ENCODE data around the gene L1CAM. TPM values are rescaled to one million over a fixed set of nuclear protein-coding genes. Genes with fewer than 3 reads are reported as not detected.

L1CAM gene
- total and polyA plus RNA-seq, 2 donors (not counting 1 experiment from before 2014, with no cell fraction given), result 9.4 to 19.9 TPM

- Mint-ChIP-seq H3K4me3 (no peak overlapping the region), H3K9me3 (ENCODE audit: insufficient read depth) (no peaks in the 10 kb centered on the region), H3K4me1 (peaks cover 18% of the 10 kb centered on the region), H3K27me3 (peaks cover 21% of the 10 kb centered on the region), H3K27ac (peak overlapping the region; percentile 59)
- POLR2A ChIA-PET, result no interaction called here
- H3K4me2 ChIP-seq (replicated peaks; ENCODE audit: low read depth, low read length, poor library complexity, severe bottlenecking), result no peak overlapping the region
- no peaks in the 10 kb centered on the region for H3K36me3 ChIP-seq (replicated peaks in 1 of 2; ENCODE audit: control extremely low read depth in 1 of 2, control insufficient read depth in 1 of 2, extremely low read depth in 1 of 2, insufficient read depth in 2 of 2, low read length in 1 of 2)
- CTCF ChIA-PET, result no interaction called here
- H4K20me1 ChIP-seq (ENCODE audit: control insufficient read depth, insufficient read depth, low read length, poor library complexity, severe bottlenecking), result no peaks in the 10 kb centered on the region
- ATAC-seq (ENCODE audit: low read depth), result peak; percentile 80
- H3K79me2 ChIP-seq (ENCODE audit: control insufficient read depth, insufficient read depth, low read length), result no peaks in the 10 kb centered on the region
- peak; percentile 68 for DNase-seq
- H2AFZ ChIP-seq (ENCODE audit: insufficient read depth, low read depth, low read length, poor library complexity, severe bottlenecking), result no peak overlapping the region
- H3K9me3 ChIP-seq (ENCODE audit: control extremely low read depth in 1 of 3, control insufficient read depth in 2 of 3, insufficient read depth in 1 of 3, low read length in 2 of 3), result peaks cover 0 to 3% (median 0%) of the 10 kb centered on the region in 3 donors
- no peak for TF ChIP-seq EZH2 (IDR thresholded peaks at IDR 0.05; ENCODE audit: borderline replicate concordance, insufficient read depth, low read depth, low read length, poor library complexity, severe bottlenecking)
- TF ChIP-seq CTCF (IDR thresholded peaks at IDR 0.05), result no peak
- 0% methylated on average over 1 of the region's 42 CpGs for WGBS (ENCODE audit: insufficient coverage)
- H3K27ac ChIP-seq (ENCODE audit: low read length in 2 of 2), result no peak overlapping the region
- peaks cover 0 to 34% (median 4%) of the 10 kb centered on the region in 4 experiments for H3K27me3 ChIP-seq (replicated peaks in 1 of 4; ENCODE audit: control extremely low read depth in 1 of 4, control insufficient read depth in 3 of 4, insufficient read depth in 4 of 4, low read length in 3 of 4)
- intact Hi-C loops (cut with micrococcal nuclease), result no loop called here
- H3K4me3 ChIP-seq (ENCODE audit: control extremely low read depth in 1 of 5, extremely low read depth in 1 of 5, insufficient read depth in 1 of 5, low read depth in 2 of 5, low read length in 4 of 5), result no peak overlapping the region
- peaks cover 9 to 11% of the 10 kb centered on the region in 2 donors for H3K4me1 ChIP-seq (ENCODE audit: control insufficient read depth in 2 of 2, insufficient read depth in 2 of 2, low read length in 2 of 2)
- H3K9ac ChIP-seq (ENCODE audit: low read length), result no peak overlapping the region
Measured at GRCh38 chrX:153875391-153876111, 10.4 kb downstream of the L1CAM start.

GRCh38 chrX:153874366-153875125 lies 11.4 kb downstream of the L1CAM start:
- Histone ChIP-seq H3K9me3 (ENCODE audit: control extremely low read depth in 1 of 3, control insufficient read depth in 2 of 3, insufficient read depth in 1 of 3, low read length in 2 of 3) (peaks cover 0 to 3% (median 0%) of the 10 kb centered on the region in 3 donors), H3K9ac (ENCODE audit: low read length) (no peak overlapping the region), H3K4me3 (ENCODE audit: control extremely low read depth in 1 of 5, extremely low read depth in 1 of 5, insufficient read depth in 1 of 5, low read depth in 2 of 5, low read length in 4 of 5) (no peak overlapping the region), H3K27ac (ENCODE audit: low read length in 2 of 2) (no peak overlapping the region), H3K79me2 (ENCODE audit: control insufficient read depth, insufficient read depth, low read length) (no peaks in the 10 kb centered on the region), H3K4me2 (replicated peaks; ENCODE audit: low read depth, low read length, poor library complexity, severe bottlenecking) (no peak overlapping the region), H3K36me3 (replicated peaks in 1 of 2; ENCODE audit: control extremely low read depth in 1 of 2, control insufficient read depth in 1 of 2, extremely low read depth in 1 of 2, insufficient read depth in 2 of 2, low read length in 1 of 2) (no peaks in the 10 kb centered on the region), H3K27me3 (replicated peaks in 1 of 4; ENCODE audit: control extremely low read depth in 1 of 4, control insufficient read depth in 3 of 4, insufficient read depth in 4 of 4, low read length in 3 of 4) (peaks cover 0 to 31% (median 4%) of the 10 kb centered on the region in 4 experiments), H2AFZ (ENCODE audit: insufficient read depth, low read depth, low read length, poor library complexity, severe bottlenecking) (no peak overlapping the region), H3K4me1 (ENCODE audit: control insufficient read depth in 2 of 2, insufficient read depth in 2 of 2, low read length in 2 of 2) (peaks cover 9 to 11% of the 10 kb centered on the region in 2 donors), H4K20me1 (ENCODE audit: control insufficient read depth, insufficient read depth, low read length, poor library complexity, severe bottlenecking) (no peaks in the 10 kb centered on the region)
- Mint-ChIP-seq H3K9me3 (ENCODE audit: insufficient read depth) (no peaks in the 10 kb centered on the region), H3K4me1 (peaks cover 18% of the 10 kb centered on the region), H3K27me3 (peaks cover 21% of the 10 kb centered on the region), H3K27ac (no peak overlapping the region), H3K4me3 (no peak overlapping the region)
- intact Hi-C loops (cut with micrococcal nuclease), result no loop called here
- ChIA-PET CTCF (no interaction called here), POLR2A (no interaction called here)
- no peak for ATAC-seq (ENCODE audit: low read depth)
- no peak for DNase-seq
- no peak for TF ChIP-seq EZH2 (IDR thresholded peaks at IDR 0.05; ENCODE audit: borderline replicate concordance, insufficient read depth, low read depth, low read length, poor library complexity, severe bottlenecking)
- no peak for TF ChIP-seq CTCF (IDR thresholded peaks at IDR 0.05)
- 86% methylated on average over 8 of the region's 13 CpGs for WGBS (ENCODE audit: insufficient coverage)
